Endothelial cell of umbilical vein (primary cell): ENCODE results near the gene EIF5B. TPM values are rescaled to one million over a fixed set of nuclear protein-coding genes. Genes with fewer than 3 reads are reported as not detected.

ENCODE experiments used
- BruUV-seq: library from RNA; stranded (reverse); fragments of 400-500 nt; replicated peaks from 2 replicates; lab custom pipeline; 2021; lab: Mats Ljungman, UMichigan
- CTCF ChIA-PET: fragments of 300-600, 350-600 bp; sonication (Branson Sonifier 250); formaldehyde crosslinking; loops from one replicate; lab custom pipeline; 2021; ENCODE audit warnings: antibody characterized with exemption, inconsistent platforms; lab: Charles Lee
- POLR2A ChIA-PET: fragments of 300-600, 350-600 bp; sonication (Branson Sonifier 250); formaldehyde crosslinking; loops from one replicate; lab custom pipeline; 2021; ENCODE audit warnings: antibody characterized with exemption, inconsistent platforms; lab: Charles Lee
- DNase-seq: peaks from one replicate; pipeline ENCODE4 v3.0.0-alpha.2; 2011; ENCODE audit warnings: low read depth, low spot score
- FAIRE-seq: peaks from 2 replicates; lab custom pipeline; 2011; peaks lifted over from hg19 to GRCh38; lab: Jason Lieb, UNC
- H2AFZ ChIP-seq: 2 replicates; pipeline ENCODE4 v1.6.0; 2012; ENCODE audit warnings: low read depth, low read length, control low read depth, inconsistent platforms
- H3K27ac ChIP-seq: 2 replicates; pipeline ENCODE4 v1.5.1; 2011; ENCODE audit warnings: low read depth, mild to moderate bottlenecking, control low read depth, low read length, moderate library complexity; ENCODE audit not compliant: insufficient read depth
- H3K27me3 ChIP-seq, 2 experiments: 2 replicates each; pipeline versions ENCODE4 v1.6.0 to v1.6.1; 2011; ENCODE audit warnings: low read length in 2 of 2, mixed read lengths in 1 of 2; ENCODE audit not compliant: control insufficient read depth in 2 of 2, insufficient read depth in 2 of 2
- H3K36me3 ChIP-seq, 2 experiments: 2 replicates in 1 of 2; 3 replicates in 1 of 2; pipeline ENCODE4 v1.5.1; 2011; ENCODE audit warnings: low read length in 2 of 2, mild to moderate bottlenecking in 1 of 2, moderate library complexity in 1 of 2; ENCODE audit not compliant: control insufficient read depth in 2 of 2, insufficient read depth in 2 of 2; ENCODE audit errors: extremely low read depth in 1 of 2
- H3K4me1 ChIP-seq: 3 replicates; pipeline ENCODE4 v1.5.1; 2011; ENCODE audit warnings: mild to moderate bottlenecking, low read length; ENCODE audit not compliant: control insufficient read depth, insufficient read depth; ENCODE audit errors: extremely low read depth
- H3K4me2 ChIP-seq: 2 replicates; pipeline ENCODE4 v1.6.1; 2011; ENCODE audit warnings: low read length, control low read depth, mixed read lengths; ENCODE audit not compliant: insufficient read depth
- H3K4me3 ChIP-seq, 3 experiments: fragments of 200-600 bp in 1 of 3; sonication (generic), shearing (Covaris generic) in 1 of 3; replicated peaks in 1 of 3; 2 replicates each; pipeline ENCODE4 v1.5.1; 2011 to 2016; ENCODE audit warnings: control low read depth in 3 of 3, low read length in 3 of 3, mild to moderate bottlenecking in 2 of 3, inconsistent platforms in 1 of 3, low read depth in 1 of 3, moderate library complexity in 1 of 3; ENCODE audit not compliant: insufficient read depth in 1 of 3
- H3K79me2 ChIP-seq: 2 replicates; pipeline ENCODE4 v1.6.0; 2012; ENCODE audit warnings: low read length, inconsistent platforms; ENCODE audit not compliant: control insufficient read depth, insufficient read depth
- H3K9ac ChIP-seq: replicated peaks from 2 replicates; pipeline ENCODE3; 2011; ENCODE audit warnings: low read length, control low read depth; ENCODE audit not compliant: insufficient read depth; ENCODE audit errors: extremely low read depth
- H3K9me1 ChIP-seq: replicated peaks from 3 replicates; pipeline ENCODE4 v1.6.0; 2011; ENCODE audit warnings: mild to moderate bottlenecking, low read length; ENCODE audit not compliant: control insufficient read depth, insufficient read depth; ENCODE audit errors: extremely low read depth
- H3K9me3 ChIP-seq: replicated peaks from 2 replicates; pipeline ENCODE4 v1.5.1; 2012; ENCODE audit warnings: low read length, inconsistent platforms; ENCODE audit not compliant: control insufficient read depth, insufficient read depth
- H4K20me1 ChIP-seq: replicated peaks from 2 replicates; pipeline ENCODE3; 2011; ENCODE audit warnings: mild to moderate bottlenecking, low read length; ENCODE audit not compliant: control insufficient read depth, insufficient read depth; ENCODE audit errors: extremely low read depth
- EZH2 ChIP-seq: IDR thresholded peaks from 2 replicates; pipeline ENCODE4 v1.6.1; 2012; ENCODE audit warnings: borderline replicate concordance, low read depth, mild to moderate bottlenecking, moderate library complexity, low read length, inconsistent platforms; ENCODE audit not compliant: severe bottlenecking
- FOS ChIP-seq: IDR thresholded peaks from 2 replicates; pipeline ENCODE4 v1.6.1; 2011; ENCODE audit warnings: mild to moderate bottlenecking, low read length, moderate library complexity, borderline replicate concordance; ENCODE audit not compliant: insufficient read depth
- GATA2 ChIP-seq: IDR thresholded peaks from 2 replicates; pipeline ENCODE4 v1.7.0; 2011; ENCODE audit warnings: low read depth, mild to moderate bottlenecking, moderate library complexity, mixed read lengths, low read length; ENCODE audit not compliant: insufficient read length, insufficient read depth
- JUN ChIP-seq: IDR thresholded peaks from 2 replicates; pipeline ENCODE4 v1.6.1; 2011; ENCODE audit warnings: borderline replicate concordance, low read depth; ENCODE audit not compliant: insufficient read length, insufficient read depth
- MYC ChIP-seq: IDR thresholded peaks from one replicate; pipeline ENCODE4 v1.6.1; 2011; ENCODE audit warnings: mild to moderate bottlenecking, low read depth, low read length
- POLR2A ChIP-seq: IDR thresholded peaks from 2 replicates; pipeline ENCODE4 v1.6.1; 2012; ENCODE audit warnings: low read depth, mild to moderate bottlenecking, control low read depth, low read length
- POLR2AphosphoS5 ChIP-seq: IDR thresholded peaks from 2 replicates; pipeline ENCODE4 v1.6.1; 2012; ENCODE audit warnings: low read depth, mild to moderate bottlenecking, control low read depth, low read length, moderate library complexity; ENCODE audit not compliant: insufficient read depth
- dilution Hi-C: fragments of 300-500 bp; cut with MboI; formaldehyde crosslinking; loops from one replicate; pipeline ENCODE4 v1.15.0; 2019; ENCODE audit warnings: low sequenced_read_pairs; ENCODE audit not compliant: extremely low pct_ligation_motif_present
- intact Hi-C: fragments of 100-400 bp; cut with micrococcal nuclease; formaldehyde crosslinking; loops from one replicate; pipeline ENCODE4 v1.10.0; 2022
- polyA plus RNA-seq, 4 experiments: library from polyadenylated mRNA; depleted of rRNA in 3 of 4; stranded (reverse) in 3 of 4; unstranded in 1 of 4; fragments of >200 nt; gene quantifications; 2 replicates each; pipeline versions ENCODE4 v1.2.1 to v1.2.3, GENCODE V29; 2011 to 2012; ENCODE audit warnings: missing spikeins in 1 of 4
- total RNA-seq: library from RNA; stranded (reverse); gene quantifications from 2 replicates; pipeline ENCODE4 v1.2.3, GENCODE V29; 2021
- TF ChIP-seq, protein P1 (sequence below), 2 donors: IDR thresholded peaks; 1 replicate in 1 of 2; 2 replicates in 1 of 2; pipeline ENCODE4 v1.5.1; 2011; ENCODE audit warnings: low read length in 2 of 2, mild to moderate bottlenecking in 2 of 2, moderate library complexity in 2 of 2, control low read depth in 1 of 2, inconsistent platforms in 1 of 2, low read depth in 1 of 2; ENCODE audit not compliant: insufficient read depth in 1 of 2; ENCODE audit errors: extremely low read depth in 1 of 2
- TF ChIP-seq, protein P2 (sequence below): IDR thresholded peaks from 2 replicates; pipeline ENCODE4 v1.6.1; 2011; ENCODE audit not compliant: insufficient read depth, insufficient read length

The EIF5B gene
- total and polyA plus RNA-seq, 2 donors (not counting 3 experiments of a cell fraction or from before 2014, with no cell fraction given): 10.1 to 54.5 TPM

DNA sequence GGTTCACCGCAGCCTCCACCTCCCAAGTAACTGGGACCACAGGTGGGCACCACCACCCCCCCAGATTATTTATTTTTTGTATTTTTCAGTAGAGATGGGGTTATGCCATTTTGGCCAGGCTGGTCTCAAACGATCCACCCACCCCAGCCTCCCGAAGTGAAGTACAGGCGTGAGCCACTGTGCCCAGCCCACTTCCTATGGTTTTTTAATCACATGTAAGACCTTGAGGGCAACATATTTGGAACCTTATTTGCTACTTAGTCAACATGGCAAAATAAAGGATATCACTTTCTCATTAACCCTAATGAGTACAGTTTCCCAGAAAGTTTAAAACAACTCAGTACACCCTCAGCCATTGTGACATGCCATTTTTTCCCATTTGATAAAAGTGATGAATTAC, 64.7 kb downstream of the EIF5B start:
- intact Hi-C loops (no loop called here), dilution Hi-C loops (no loop called here)
- no peak for TF ChIP-seq POLR2AphosphoS5
- TF ChIP-seq, protein P1, sequence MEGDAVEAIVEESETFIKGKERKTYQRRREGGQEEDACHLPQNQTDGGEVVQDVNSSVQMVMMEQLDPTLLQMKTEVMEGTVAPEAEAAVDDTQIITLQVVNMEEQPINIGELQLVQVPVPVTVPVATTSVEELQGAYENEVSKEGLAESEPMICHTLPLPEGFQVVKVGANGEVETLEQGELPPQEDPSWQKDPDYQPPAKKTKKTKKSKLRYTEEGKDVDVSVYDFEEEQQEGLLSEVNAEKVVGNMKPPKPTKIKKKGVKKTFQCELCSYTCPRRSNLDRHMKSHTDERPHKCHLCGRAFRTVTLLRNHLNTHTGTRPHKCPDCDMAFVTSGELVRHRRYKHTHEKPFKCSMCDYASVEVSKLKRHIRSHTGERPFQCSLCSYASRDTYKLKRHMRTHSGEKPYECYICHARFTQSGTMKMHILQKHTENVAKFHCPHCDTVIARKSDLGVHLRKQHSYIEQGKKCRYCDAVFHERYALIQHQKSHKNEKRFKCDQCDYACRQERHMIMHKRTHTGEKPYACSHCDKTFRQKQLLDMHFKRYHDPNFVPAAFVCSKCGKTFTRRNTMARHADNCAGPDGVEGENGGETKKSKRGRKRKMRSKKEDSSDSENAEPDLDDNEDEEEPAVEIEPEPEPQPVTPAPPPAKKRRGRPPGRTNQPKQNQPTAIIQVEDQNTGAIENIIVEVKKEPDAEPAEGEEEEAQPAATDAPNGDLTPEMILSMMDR (IDR thresholded peaks at IDR 0.05; ENCODE audit: extremely low read depth in 1 of 2, insufficient read depth in 1 of 2, low read depth in 1 of 2, low read length in 2 of 2): no peak
- FAIRE-seq: no peak
- BruUV-seq: no TSS peak
- no peaks in the 10 kb centered on the region for H4K20me1 ChIP-seq
- no peaks in the 10 kb centered on the region for H3K4me1 ChIP-seq
- H3K79me2 ChIP-seq: no peaks in the 10 kb centered on the region
- H2AFZ ChIP-seq: no peak overlapping the region
- no peak overlapping the region for H3K4me2 ChIP-seq
- ChIA-PET POLR2A (no interaction called here), CTCF (no interaction called here)
- no peak for DNase-seq
- peaks cover 40 to 41% of the 10 kb centered on the region in 2 experiments for H3K36me3 ChIP-seq
- H3K9me1 ChIP-seq: no peaks in the 10 kb centered on the region
- H3K9me3 ChIP-seq: no peaks in the 10 kb centered on the region
- H3K9ac ChIP-seq: no peak overlapping the region
- no peaks in the 10 kb centered on the region for H3K27me3 ChIP-seq
- H3K4me3 ChIP-seq: no peak overlapping the region
- no peak overlapping the region for H3K27ac ChIP-seq

DNA sequence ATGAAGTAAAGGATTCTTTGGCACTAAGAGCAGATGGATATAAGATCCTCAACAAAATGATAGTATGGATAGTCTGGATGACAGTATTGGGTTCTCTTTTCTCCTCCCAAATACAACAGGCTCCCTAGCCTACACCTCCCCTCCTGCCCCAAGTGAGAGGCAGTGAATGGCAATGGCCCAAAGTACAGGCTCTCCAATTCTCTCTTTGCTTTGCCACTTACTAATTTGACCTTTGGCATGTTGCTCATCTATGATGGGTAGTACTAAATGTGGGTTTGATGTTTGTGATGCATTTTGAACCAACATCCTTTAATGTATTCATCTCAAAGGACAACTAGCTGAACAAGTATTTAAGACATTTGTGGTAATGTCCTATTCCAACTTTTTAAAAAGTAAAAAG, 65.9 kb downstream of the EIF5B start:
- H4K20me1 ChIP-seq: no peaks in the 10 kb centered on the region
- H3K4me3 ChIP-seq: no peak overlapping the region
- no peak overlapping the region for H2AFZ ChIP-seq
- dilution Hi-C loops (no loop called here), intact Hi-C loops (no loop called here)
- H3K9me1 ChIP-seq: no peaks in the 10 kb centered on the region
- ChIA-PET POLR2A (no interaction called here), CTCF (interaction anchor here (0.9 to 1.8 kb wide), 5 partner anchors 12 to 93 kb away, joined by 3 to 8 read pairs (median 5); partner anchors contain the start of genes EIF5B, REV1 and TXNDC9)
- H3K4me1 ChIP-seq: no peaks in the 10 kb centered on the region
- H3K27me3 ChIP-seq: no peaks in the 10 kb centered on the region
- no peak overlapping the region for H3K9ac ChIP-seq
- no peaks in the 10 kb centered on the region for H3K9me3 ChIP-seq
- H3K36me3 ChIP-seq: peaks cover 38% of the 10 kb centered on the region in 2 experiments
- TF ChIP-seq JUN (no peak), MYC (no peak), GATA2 (no peak), POLR2A (no peak), EZH2 (no peak), POLR2AphosphoS5 (no peak), FOS (no peak)
- TF ChIP-seq, protein P1 (IDR thresholded peaks at IDR 0.05; ENCODE audit: extremely low read depth in 1 of 2, insufficient read depth in 1 of 2, low read depth in 1 of 2, low read length in 2 of 2): no peak
- TF ChIP-seq, protein P2, sequence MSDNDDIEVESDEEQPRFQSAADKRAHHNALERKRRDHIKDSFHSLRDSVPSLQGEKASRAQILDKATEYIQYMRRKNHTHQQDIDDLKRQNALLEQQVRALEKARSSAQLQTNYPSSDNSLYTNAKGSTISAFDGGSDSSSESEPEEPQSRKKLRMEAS: no peak
- DNase-seq (no peak), FAIRE-seq (no peak)
- H3K79me2 ChIP-seq: no peaks in the 10 kb centered on the region
- no TSS peak for BruUV-seq
- no peak overlapping the region for H3K4me2 ChIP-seq
- no peak overlapping the region for H3K27ac ChIP-seq
